ENCODE data around the gene CROCC2.

CROCC2 gene

GRCh38 chr2:240869109-240869955 lies 36.8 kb upstream of the CROCC2 start:
- Histone ChIP-seq H3K4me1 (peaks cover 0 to 9% (median 0%) of the 10 kb centered on the region in 10 experiments; a peak in 5 of 20 replicates), H4K20me1 (peaks cover 0 to 8% (median 0%) of the 10 kb centered on the region in 11 experiments; a peak in 2 of 22 replicates), H3K27ac (no peak overlapping the region), H3K4me2 (no peak overlapping the region), H3K9ac (no peak overlapping the region), H3K27me3 (no peaks in the 10 kb centered on the region), H3K36me3 (no peaks in the 10 kb centered on the region), H3K9me3 (replicated peaks in 1 of 11) (no peaks in the 10 kb centered on the region), H3K4me3 (no peak overlapping the region)
- no peak for TF ChIP-seq Cebpa-rat (IDR thresholded peaks at IDR 0.05)

DNA sequence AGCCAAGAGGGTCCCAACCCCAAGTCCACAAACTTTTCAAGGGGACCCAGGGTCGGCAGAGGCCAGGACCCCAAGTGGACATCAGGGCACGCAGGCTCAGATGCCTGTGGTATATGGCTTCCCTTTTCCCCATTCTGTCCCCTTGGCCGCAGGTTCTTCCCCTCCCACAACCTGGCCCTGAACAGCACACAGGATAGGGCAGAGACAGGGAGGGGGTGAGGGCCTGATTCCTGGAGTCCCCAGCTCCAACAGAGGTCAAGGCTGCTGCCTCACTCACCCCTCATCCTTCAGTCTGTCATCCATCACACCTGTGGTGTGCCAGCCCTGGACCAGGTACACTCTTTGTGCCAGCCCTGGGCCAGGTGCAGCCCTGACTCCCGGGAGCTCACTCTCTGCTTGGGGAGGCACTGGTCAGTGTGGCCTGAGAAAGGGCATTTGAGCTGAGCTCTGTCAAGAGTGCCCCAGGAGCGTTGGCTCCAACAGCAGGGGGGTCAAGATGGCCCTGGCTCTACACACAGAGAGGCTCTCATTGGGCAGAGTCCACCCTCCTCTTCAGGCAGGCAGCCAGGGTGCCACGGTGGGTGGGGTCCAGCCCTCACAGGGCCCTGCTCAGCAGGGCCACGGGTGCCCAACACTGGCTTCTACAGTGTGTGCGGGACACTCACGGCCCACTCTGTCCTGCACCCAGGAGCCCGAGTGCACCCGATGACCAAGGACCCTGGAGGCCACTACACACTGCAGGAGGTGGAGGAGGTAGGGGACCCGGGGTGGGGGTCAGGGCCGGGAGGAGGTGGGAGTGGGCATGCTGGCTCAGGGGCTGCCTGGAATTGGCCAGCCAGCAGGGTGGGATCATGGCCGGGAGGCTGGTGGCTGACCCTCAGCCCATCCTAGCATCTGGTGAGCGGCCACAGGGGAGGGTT lies 35.9 kb upstream of the CROCC2 start:
- Histone ChIP-seq H3K4me2 (no peak overlapping the region), H3K4me1 (peaks cover 0 to 9% (median 0%) of the 10 kb centered on the region in 10 experiments; a peak in 5 of 20 replicates), H3K27me3 (no peaks in the 10 kb centered on the region), H3K36me3 (no peaks in the 10 kb centered on the region), H3K9ac (no peak overlapping the region), H3K27ac (no peak overlapping the region), H3K9me3 (replicated peaks in 1 of 11) (no peaks in the 10 kb centered on the region), H4K20me1 (peaks cover 0 to 8% (median 0%) of the 10 kb centered on the region in 11 experiments; a peak in 2 of 22 replicates), H3K4me3 (no peak overlapping the region)
- TF ChIP-seq Cebpa-rat (IDR thresholded peaks at IDR 0.05) = no peak

DNA sequence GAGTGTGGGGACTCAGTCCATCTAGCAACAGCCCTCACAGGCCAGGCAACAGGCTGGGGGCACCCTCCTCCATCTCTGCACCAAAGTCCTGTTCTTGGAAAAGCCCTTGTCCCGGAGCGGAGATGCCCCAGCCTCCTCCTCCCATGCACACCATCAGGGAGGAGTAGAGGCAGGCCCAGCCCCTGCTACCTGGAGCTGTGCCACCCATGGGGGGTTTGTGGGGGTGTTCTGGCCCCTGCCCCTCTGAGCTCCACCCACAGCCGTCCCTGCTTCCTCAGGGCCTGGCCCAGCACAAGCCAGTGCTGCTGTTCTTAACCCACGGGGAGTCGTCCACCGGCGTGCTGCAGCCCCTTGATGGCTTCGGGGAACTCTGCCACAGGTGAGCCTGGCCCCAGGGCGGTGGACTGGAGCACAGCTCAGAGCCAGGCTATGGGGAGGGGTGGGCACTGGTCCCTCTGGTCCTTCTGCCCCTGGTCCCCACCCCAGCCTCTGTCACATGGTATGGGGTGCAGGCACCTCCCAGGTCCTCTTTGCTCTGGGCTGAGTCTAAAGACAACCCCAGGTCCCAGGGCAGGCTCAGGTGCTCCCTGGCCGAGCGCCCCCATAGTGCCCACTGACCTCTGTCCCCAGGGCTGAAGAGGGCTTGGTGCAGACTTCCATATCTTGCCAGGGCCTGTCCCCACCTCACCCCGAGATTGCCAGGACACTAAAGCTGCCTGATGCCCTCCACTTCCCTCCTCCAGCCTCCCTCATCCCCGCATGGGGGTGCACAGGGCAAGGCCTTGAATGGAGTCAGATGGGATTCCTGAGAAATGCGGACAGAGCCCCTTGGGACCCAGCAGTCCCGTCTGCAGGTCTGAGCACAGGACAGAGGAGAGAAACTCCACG lies 34.8 kb upstream of the CROCC2 start:
- H3K9me3 ChIP-seq (replicated peaks in 1 of 11) = no peaks in the 10 kb centered on the region
- H3K4me3 ChIP-seq = no peak overlapping the region
- H3K27me3 ChIP-seq = no peaks in the 10 kb centered on the region
- H3K36me3 ChIP-seq = no peaks in the 10 kb centered on the region
- no peak for TF ChIP-seq Cebpa-rat (IDR thresholded peaks at IDR 0.05)
- H3K9ac ChIP-seq = no peak overlapping the region
- H3K27ac ChIP-seq = no peak overlapping the region
- H3K4me1 ChIP-seq = peaks cover 0 to 14% (median 4%) of the 10 kb centered on the region in 10 experiments; a peak in 13 of 20 replicates
- peaks cover 0 to 8% (median 0%) of the 10 kb centered on the region in 11 experiments; a peak in 2 of 22 replicates for H4K20me1 ChIP-seq
- H3K4me2 ChIP-seq = no peak overlapping the region

DNA sequence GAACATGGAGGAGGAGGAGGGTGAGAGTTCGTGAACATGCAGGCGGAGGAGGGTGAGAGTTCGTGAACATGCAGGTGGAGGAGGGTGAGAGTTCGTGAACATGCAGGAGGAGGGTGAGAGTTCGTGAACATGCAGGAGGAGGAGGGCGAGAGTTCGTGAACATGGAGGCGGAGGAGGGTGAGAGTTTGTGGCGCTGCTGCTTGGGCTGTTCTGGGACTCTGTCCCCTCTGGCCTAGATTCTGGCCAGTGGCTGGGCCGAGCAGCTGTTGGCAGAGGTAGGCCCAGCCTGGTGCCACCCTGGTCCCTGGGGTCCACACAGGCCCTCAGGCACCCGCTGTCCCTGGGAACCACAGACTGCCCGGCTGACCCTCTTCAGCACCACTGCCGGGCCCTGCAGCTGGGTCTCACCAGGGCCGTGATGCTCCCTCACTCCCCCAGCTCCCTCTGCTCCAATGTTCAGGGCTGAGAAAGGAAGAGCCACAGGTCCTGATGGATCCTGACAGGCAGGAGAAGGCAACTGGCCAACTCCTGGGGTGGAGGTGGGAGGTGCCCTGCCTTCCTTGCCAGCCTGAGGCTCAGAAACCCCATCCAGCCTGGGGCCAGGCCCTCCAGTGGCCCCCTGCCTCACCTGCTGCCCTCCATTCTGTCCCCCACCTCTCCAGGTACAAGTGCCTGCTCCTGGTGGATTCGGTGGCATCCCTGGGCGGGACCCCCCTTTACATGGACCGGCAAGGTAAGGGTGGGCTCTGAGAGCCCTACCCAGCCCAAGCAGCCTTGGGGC lies 33.6 kb upstream of the CROCC2 start:
- Histone ChIP-seq H4K20me1 (peaks cover 0 to 8% (median 0%) of the 10 kb centered on the region in 11 experiments; a peak in 2 of 22 replicates), H3K9ac (no peak overlapping the region), H3K4me3 (no peak overlapping the region), H3K27me3 (no peaks in the 10 kb centered on the region), H3K36me3 (no peaks in the 10 kb centered on the region), H3K4me2 (no peak overlapping the region), H3K27ac (no peak overlapping the region), H3K9me3 (replicated peaks in 1 of 11) (no peaks in the 10 kb centered on the region), H3K4me1 (peaks cover 0 to 26% (median 16%) of the 10 kb centered on the region in 10 experiments; a peak in 15 of 20 replicates)
- TF ChIP-seq Cebpa-rat (IDR thresholded peaks at IDR 0.05) = no peak

- Histone ChIP-seq H3K4me3 (no peak overlapping the region), H3K4me1 (peaks cover 0 to 30% (median 20%) of the 10 kb centered on the region in 10 experiments; a peak in 15 of 20 replicates), H4K20me1 (peaks cover 0 to 8% (median 0%) of the 10 kb centered on the region in 11 experiments; a peak in 2 of 22 replicates), H3K36me3 (no peaks in the 10 kb centered on the region), H3K27me3 (no peaks in the 10 kb centered on the region), H3K4me2 (peak overlapping the region in 3 of 11 experiments; percentile 5 to 10 (median 7); a peak in 1 of 22 replicates), H3K27ac (no peak overlapping the region), H3K9me3 (replicated peaks in 1 of 11) (no peaks in the 10 kb centered on the region), H3K9ac (no peak overlapping the region)
- no peak for TF ChIP-seq Cebpa-rat (IDR thresholded peaks at IDR 0.05)
Observed at GRCh38 chr2:240873098-240873788, 32.9 kb upstream of the CROCC2 start.

- Histone ChIP-seq H3K36me3 (no peaks in the 10 kb centered on the region), H3K27ac (no peak overlapping the region), H3K9me3 (replicated peaks in 1 of 11) (no peaks in the 10 kb centered on the region), H4K20me1 (peaks cover 0 to 8% (median 0%) of the 10 kb centered on the region in 11 experiments; a peak in 2 of 22 replicates), H3K4me2 (peak overlapping the region in 3 of 11 experiments; percentile 5 to 10 (median 7); a peak in 2 of 22 replicates), H3K27me3 (no peaks in the 10 kb centered on the region), H3K4me3 (no peak overlapping the region), H3K4me1 (peaks cover 0 to 30% (median 20%) of the 10 kb centered on the region in 10 experiments; a peak in 15 of 20 replicates), H3K9ac (no peak overlapping the region)
- no peak for TF ChIP-seq Cebpa-rat (IDR thresholded peaks at IDR 0.05)
Observed at GRCh38 chr2:240873805-240874714, 32.1 kb upstream of the CROCC2 start.
